Ovary (tissue), 9 donors: ENCODE measurements around the gene UBE3C. TPM values are rescaled to one million over a fixed set of nuclear protein-coding genes. Genes with fewer than 3 reads are reported as not detected.

Source experiments
- DNase-seq, 5 donors: peaks; one replicate each; pipeline ENCODE4 v3.0.0-alpha.2; 2019 to 2020
- H3K27ac ChIP-seq, 2 donors: fragments of 200-600 bp; one replicate each; pipeline versions ENCODE4 v1.5.1 to v1.8.0; 2019 to 2022
- H3K27me3 ChIP-seq: fragments of 200-600 bp; one replicate; pipeline ENCODE4 v1.8.0; 2022
- H3K36me3 ChIP-seq: fragments of 200-600 bp; sonication (generic); one replicate; pipeline ENCODE4 v1.5.1; 2019
- H3K4me1 ChIP-seq: one replicate; pipeline ENCODE4 v1.8.1; 2013; ENCODE audit warnings: mild to moderate bottlenecking, moderate library complexity; ENCODE audit not compliant: insufficient read depth
- H3K4me3 ChIP-seq: fragments of 200-600 bp; sonication (generic); one replicate; pipeline ENCODE4 v1.5.1; 2017
- H3K9me3 ChIP-seq, 2 donors: fragments of 200-600 bp in 1 of 2; sonication (generic) in 1 of 2; one replicate each; pipeline versions ENCODE4 v1.5.1 to v1.8.1; 2013 to 2019; ENCODE audit warnings: mild to moderate bottlenecking in 1 of 2, moderate library complexity in 1 of 2
- CTCF ChIP-seq, 3 donors: fragments of 450-650 bp in 2 of 3; fragments of 200-600 bp in 1 of 3; IDR thresholded peaks; one replicate each; pipeline versions ENCODE4 v1.5.1 to v1.8.0; 2016 to 2022; ENCODE audit warnings: antibody characterized with exemption in 3 of 3, mild to moderate bottlenecking in 1 of 3
- EP300 ChIP-seq: sonication (generic); formaldehyde crosslinking; IDR thresholded peaks from one replicate; pipeline ENCODE4 v1.6.1; 2017; ENCODE audit warnings: antibody characterized with exemption
- POLR2A ChIP-seq: fragments of 450-650 bp; IDR thresholded peaks from one replicate; pipeline ENCODE4 v1.6.1; 2017; ENCODE audit warnings: antibody characterized with exemption, mild to moderate bottlenecking, moderate library complexity
- WGBS, 3 donors: extraction: QIAGEN DNeasy Blood & Tissue Kit in 1 of 3; methylation state at CpG; one replicate each; pipeline versions ENCODE4 v1.1.5 to v1.1.7; 2013 to 2017; 5-methylcytosine and 5-hydroxymethylcytosine counted together
- intact Hi-C, 4 donors: fragments of 100-400 bp; cut with DNase I; formaldehyde crosslinking; loops; one replicate each; pipeline versions ENCODE4 v1.11.0 to v1.15.1; 2022 to 2023
- polyA plus RNA-seq, 2 donors: library from polyadenylated mRNA; stranded (reverse); fragments of 200-250 nt in 1 of 2; fragments of 350-450 nt in 1 of 2; fragmentation: Illumina TruSeq in 1 of 2; extraction: RNeasy Lipid Tissue Mini Kit (QIAGEN cat#74804) in 1 of 2; gene quantifications; one replicate each; pipeline ENCODE4 v1.2.3, GENCODE V29; 2013 to 2014
- total RNA-seq, 7 donors: library from RNA; depleted of rRNA in 2 of 7; stranded (reverse); fragments of >200 nt in 2 of 7; fragmentation: NEBNext Ultra II Directional in 3 of 7; extraction: Animal tissue kit (Norgen Biotek cat#: 25700) in 3 of 7; gene quantifications; one replicate each; pipeline versions ENCODE4 v1.1.0 to v1.2.4, GENCODE V29; 2016 to 2023
- donor health status: DM: no; HTN: no; CAD: no; lungs with moderate emphysema.
- donor health status: DM: no; HTN: no; CAD: no.
- donor health status: Bipolar disorder and iron deficiency.
- donor health status: DM: yes; HTN: yes; CAD: no.
- donor health status: DM: no; HTN: no; CAD: no.
- donor health status: DM: yes; HTN: yes; CAD: no.

UBE3C gene
- total and polyA plus RNA-seq, 9 donors = 21.5 to 62.7 (median 45.4) TPM

DNA sequence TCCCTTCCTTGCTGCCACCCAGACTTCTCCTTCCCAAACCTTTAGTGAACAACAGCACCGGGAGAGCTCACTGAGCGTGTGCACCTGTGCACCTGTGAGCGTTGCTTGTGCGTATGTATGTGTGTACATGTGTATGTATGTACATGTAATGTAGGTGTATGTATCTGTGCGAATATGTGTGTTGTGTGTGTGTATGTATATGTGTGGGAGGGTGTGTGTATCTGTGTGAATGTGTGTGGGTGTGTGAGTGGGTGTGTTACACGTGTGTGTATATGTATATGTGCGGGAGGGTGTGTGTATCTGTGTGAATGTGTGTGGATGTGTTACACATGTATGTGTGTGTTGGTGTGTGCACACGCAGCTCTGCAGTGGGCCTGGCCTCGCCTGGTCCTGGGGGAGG lies 153.5 kb downstream of the UBE3C start:
- TF ChIP-seq POLR2A = no peak
- no peak for TF ChIP-seq EP300
- TF ChIP-seq CTCF (IDR thresholded peaks at IDR 0.05) = no peak
- no peak overlapping the region for H3K4me3 ChIP-seq
- no peaks in the 10 kb centered on the region for H3K4me1 ChIP-seq
- WGBS, 3 donors = 91 to 93% (median 91%) methylated on average over 9 of the region's 9 CpGs
- intact Hi-C loops = no loop called here
- no peaks in the 10 kb centered on the region for H3K27me3 ChIP-seq
- no peak overlapping the region for H3K27ac ChIP-seq
- no peaks in the 10 kb centered on the region for H3K36me3 ChIP-seq
- H3K9me3 ChIP-seq = no peaks in the 10 kb centered on the region
- no peak for DNase-seq

GRCh38 chr7:157292770-157293412 lies 154.2 kb downstream of the UBE3C start:
- DNase-seq = no peak
- Histone ChIP-seq H3K4me3 (no peak overlapping the region), H3K27me3 (no peaks in the 10 kb centered on the region), H3K27ac (no peak overlapping the region), H3K36me3 (no peaks in the 10 kb centered on the region), H3K9me3 (no peaks in the 10 kb centered on the region), H3K4me1 (no peaks in the 10 kb centered on the region)
- WGBS, 3 donors = 61 to 68% (median 64%) methylated on average over 17 to 32 of the region's 32 CpGs
- TF ChIP-seq EP300 (no peak), POLR2A (no peak), CTCF (IDR thresholded peaks at IDR 0.05) (no peak)
- intact Hi-C loops = no loop called here

- H3K27ac ChIP-seq = no peak overlapping the region
- no peaks in the 10 kb centered on the region for H3K9me3 ChIP-seq
- H3K4me3 ChIP-seq = no peak overlapping the region
- DNase-seq = no peak
- TF ChIP-seq EP300 (no peak), POLR2A (no peak), CTCF (IDR thresholded peaks at IDR 0.05) (no peak)
- H3K36me3 ChIP-seq = no peaks in the 10 kb centered on the region
- no peaks in the 10 kb centered on the region for H3K4me1 ChIP-seq
- WGBS, 3 donors = 78 to 84% (median 82%) methylated on average over 13 of the region's 13 CpGs
- intact Hi-C loops = no loop called here
- no peaks in the 10 kb centered on the region for H3K27me3 ChIP-seq
Measured at GRCh38 chr7:157293413-157293788, 154.7 kb downstream of the UBE3C start.

DNA sequence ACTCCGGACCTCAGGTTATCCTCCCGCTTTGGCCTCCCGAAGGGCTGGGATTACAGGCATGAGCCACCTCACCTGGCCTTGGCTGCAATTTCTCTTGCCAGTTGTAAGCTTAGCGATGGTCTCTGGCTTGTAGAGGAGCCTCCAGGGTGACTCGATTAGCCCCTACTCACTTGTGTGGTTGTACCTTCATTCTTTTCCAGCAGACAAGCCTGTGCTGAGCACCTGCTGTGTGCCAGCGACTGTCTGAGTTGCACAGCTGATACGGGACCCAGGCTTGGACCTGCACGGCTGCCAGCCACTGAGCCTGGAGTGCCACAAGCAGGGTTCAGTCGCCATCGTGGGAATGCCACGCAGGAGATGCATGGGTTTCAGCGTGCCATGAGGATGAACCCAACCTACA lies 156.0 kb downstream of the UBE3C start:
- Histone ChIP-seq H3K4me1 (no peaks in the 10 kb centered on the region), H3K36me3 (no peaks in the 10 kb centered on the region), H3K27me3 (no peaks in the 10 kb centered on the region), H3K4me3 (no peak overlapping the region), H3K9me3 (no peaks in the 10 kb centered on the region), H3K27ac (no peak overlapping the region)
- no peak for TF ChIP-seq POLR2A
- no peak for TF ChIP-seq EP300
- TF ChIP-seq CTCF (IDR thresholded peaks at IDR 0.05) = no peak
- intact Hi-C loops = no loop called here
- WGBS, 3 donors = 82 to 89% (median 85%) methylated on average over 12 of the region's 12 CpGs
- no peak for DNase-seq
